ENCODE results near the gene SPATA2. TPM values are rescaled to one million over a fixed set of nuclear protein-coding genes. Genes with fewer than 3 reads are reported as not detected.

Gene SPATA2
- total and polyA plus RNA-seq, 4 donors = 4.2 to 8.0 (median 4.9) TPM

GRCh38 chr20:49880724-49881445 lies 34.4 kb downstream of the SPATA2 start:
- ATAC-seq (ENCODE audit: insufficient read depth, low FRiP score) (no peak), DNase-seq (no peak)
- Histone ChIP-seq H3K4me3 (no peak overlapping the region), H3K4me1 (ENCODE audit: control insufficient read depth in 5 of 5, insufficient read depth in 5 of 5, low read length in 5 of 5) (peaks cover 0 to 20% (median 0%) of the 10 kb centered on the region in 5 donors), H3K36me3 (ENCODE audit: control insufficient read depth in 4 of 4, insufficient read depth in 4 of 4, low read length in 4 of 4) (peaks cover 4 to 40% (median 20%) of the 10 kb centered on the region in 4 donors), H3K27ac (ENCODE audit: low read depth in 1 of 2, low read length in 1 of 2) (no peak overlapping the region), H3K9ac (ENCODE audit: insufficient read depth in 1 of 2, low read length in 2 of 2) (no peak overlapping the region), H3K9me3 (ENCODE audit: control insufficient read depth in 4 of 4, insufficient read depth in 3 of 4, low read length in 3 of 4) (no peaks in the 10 kb centered on the region), H3K27me3 (ENCODE audit: control insufficient read depth in 3 of 3, insufficient read depth in 3 of 3, low read length in 2 of 3) (no peaks in the 10 kb centered on the region)
- WGBS, 2 donors = 93% methylated on average over 15 of the region's 15 CpGs
- TF ChIP-seq CTCF (IDR thresholded peaks at IDR 0.05; ENCODE audit: control extremely low read depth, extremely low read depth) = no peak

DNA sequence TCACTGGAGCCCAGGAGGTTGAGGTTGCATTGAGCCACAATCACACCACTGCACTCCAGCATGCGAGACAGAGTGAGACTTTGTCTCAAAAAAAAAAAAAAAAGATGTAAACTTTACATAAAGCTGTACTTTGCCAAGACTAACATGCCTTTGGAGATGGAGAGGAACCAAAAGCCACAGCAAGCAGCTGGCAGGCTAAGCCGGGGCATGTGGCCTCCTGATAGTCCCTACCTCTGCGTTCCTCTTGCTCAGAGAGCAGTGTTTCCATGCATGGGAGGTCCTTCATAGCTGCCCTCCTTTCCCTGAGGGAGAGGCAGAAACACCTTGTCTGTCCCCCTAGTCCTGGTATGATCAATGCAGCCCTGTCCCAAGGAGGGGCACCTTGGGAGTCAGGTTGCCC lies 35.2 kb downstream of the SPATA2 start:
- no peak overlapping the region for H3K27ac ChIP-seq (ENCODE audit: low read depth in 1 of 2, low read length in 1 of 2)
- peak in 1 of 3 donors; percentile 47 for DNase-seq
- H3K27me3 ChIP-seq (ENCODE audit: control insufficient read depth in 3 of 3, insufficient read depth in 3 of 3, low read length in 2 of 3) = no peaks in the 10 kb centered on the region
- no peak for ATAC-seq (ENCODE audit: insufficient read depth, low FRiP score)
- H3K9me3 ChIP-seq (ENCODE audit: control insufficient read depth in 4 of 4, insufficient read depth in 3 of 4, low read length in 3 of 4) = no peaks in the 10 kb centered on the region
- TF ChIP-seq CTCF (IDR thresholded peaks at IDR 0.05; ENCODE audit: control extremely low read depth, extremely low read depth) = no peak
- H3K36me3 ChIP-seq (ENCODE audit: control insufficient read depth in 4 of 4, insufficient read depth in 4 of 4, low read length in 4 of 4) = peaks cover 4 to 36% (median 16%) of the 10 kb centered on the region in 4 donors
- peaks cover 0 to 26% (median 0%) of the 10 kb centered on the region in 5 donors for H3K4me1 ChIP-seq (ENCODE audit: control insufficient read depth in 5 of 5, insufficient read depth in 5 of 5, low read length in 5 of 5)
- 78 to 86% methylated on average over 3 of the region's 3 CpGs for WGBS, 2 donors
- H3K9ac ChIP-seq (ENCODE audit: insufficient read depth in 1 of 2, low read length in 2 of 2) = no peak overlapping the region
- no peak overlapping the region for H3K4me3 ChIP-seq

DNA sequence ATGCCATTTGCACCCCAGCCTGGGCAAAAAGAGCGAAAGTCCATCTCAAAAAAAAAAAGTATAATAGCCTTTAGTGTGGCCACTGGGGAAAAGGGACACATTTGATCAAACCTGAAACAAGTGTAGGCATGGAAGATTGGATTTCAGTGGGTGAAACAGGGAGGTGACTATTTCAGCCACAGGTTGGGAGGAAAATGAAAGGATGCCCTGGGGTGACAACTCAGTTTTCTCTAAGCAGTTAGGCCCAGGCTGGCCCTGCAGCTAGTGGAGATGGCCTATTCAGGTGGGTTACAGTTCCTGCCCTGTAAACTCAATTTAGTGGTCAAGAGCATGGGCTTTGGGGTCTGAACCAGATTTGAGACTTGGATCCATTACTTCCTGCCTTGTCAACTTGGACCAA lies 36.4 kb downstream of the SPATA2 start:
- 89 to 98% methylated on average over 1 of the region's 1 CpG for WGBS, 2 donors
- H3K9ac ChIP-seq (ENCODE audit: insufficient read depth in 1 of 2, low read length in 2 of 2) = no peak overlapping the region
- H3K4me1 ChIP-seq (ENCODE audit: control insufficient read depth in 5 of 5, insufficient read depth in 5 of 5, low read length in 5 of 5) = peaks cover 0 to 37% (median 0%) of the 10 kb centered on the region in 5 donors
- H3K9me3 ChIP-seq (ENCODE audit: control insufficient read depth in 4 of 4, insufficient read depth in 3 of 4, low read length in 3 of 4) = no peaks in the 10 kb centered on the region
- TF ChIP-seq CTCF (IDR thresholded peaks at IDR 0.05; ENCODE audit: control extremely low read depth, extremely low read depth) = no peak
- H3K4me3 ChIP-seq = no peak overlapping the region
- H3K27me3 ChIP-seq (ENCODE audit: control insufficient read depth in 3 of 3, insufficient read depth in 3 of 3, low read length in 2 of 3) = no peaks in the 10 kb centered on the region
- peaks cover 0 to 28% (median 11%) of the 10 kb centered on the region in 4 donors for H3K36me3 ChIP-seq (ENCODE audit: control insufficient read depth in 4 of 4, insufficient read depth in 4 of 4, low read length in 4 of 4)
- no peak overlapping the region for H3K27ac ChIP-seq (ENCODE audit: low read depth in 1 of 2, low read length in 1 of 2)
- DNase-seq = no peak
- ATAC-seq (ENCODE audit: insufficient read depth, low FRiP score) = no peak

Measured in lung (tissue), 12 donors.